ENCODE data around the gene SMG6. TPM values are rescaled to one million over a fixed set of nuclear protein-coding genes. Genes with fewer than 3 reads are reported as not detected.

SMG6 gene
- total RNA-seq, 6 donors from 2014 or later: 29.9 to 126 (median 30.5) TPM

DNA sequence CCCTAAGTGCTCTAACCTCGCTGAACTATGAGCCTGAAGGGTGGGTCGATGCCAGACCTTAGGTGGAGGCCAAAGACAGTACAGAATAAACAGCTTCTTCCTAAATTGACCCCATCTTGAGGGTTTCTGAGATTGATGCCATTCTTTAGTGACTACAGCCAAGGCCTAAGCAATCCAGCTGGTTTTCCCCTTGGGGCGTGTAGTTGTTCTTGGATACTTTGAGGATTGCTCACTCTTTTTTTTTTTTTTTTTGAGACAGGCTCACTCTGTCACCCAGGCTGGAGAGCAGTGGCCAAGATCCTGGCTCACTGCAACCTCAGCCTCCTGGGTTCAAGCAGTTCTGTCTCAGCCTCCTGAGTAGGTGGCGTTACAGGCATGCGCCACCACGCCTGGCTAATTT lies 259.8 kb downstream of the SMG6 start:
- Histone ChIP-seq H3K9me3 (no peaks in the 10 kb centered on the region), H3K4me1 (peaks cover 14 to 27% (median 23%) of the 10 kb centered on the region in 4 donors), H3K36me3 (peaks cover 2 to 25% (median 14%) of the 10 kb centered on the region in 4 donors), H3K27me3 (no peaks in the 10 kb centered on the region), H3K27ac (peak overlapping the region in 2 of 4 donors; percentile 20 to 39), H3K4me3 (no peak overlapping the region)
- 83 to 86% methylated on average over 6 of the region's 6 CpGs for WGBS, 2 donors
- ATAC-seq (ENCODE audit: low FRiP score in 2 of 2): no peak
- no peak for DNase-seq
- TF ChIP-seq, protein P1, sequence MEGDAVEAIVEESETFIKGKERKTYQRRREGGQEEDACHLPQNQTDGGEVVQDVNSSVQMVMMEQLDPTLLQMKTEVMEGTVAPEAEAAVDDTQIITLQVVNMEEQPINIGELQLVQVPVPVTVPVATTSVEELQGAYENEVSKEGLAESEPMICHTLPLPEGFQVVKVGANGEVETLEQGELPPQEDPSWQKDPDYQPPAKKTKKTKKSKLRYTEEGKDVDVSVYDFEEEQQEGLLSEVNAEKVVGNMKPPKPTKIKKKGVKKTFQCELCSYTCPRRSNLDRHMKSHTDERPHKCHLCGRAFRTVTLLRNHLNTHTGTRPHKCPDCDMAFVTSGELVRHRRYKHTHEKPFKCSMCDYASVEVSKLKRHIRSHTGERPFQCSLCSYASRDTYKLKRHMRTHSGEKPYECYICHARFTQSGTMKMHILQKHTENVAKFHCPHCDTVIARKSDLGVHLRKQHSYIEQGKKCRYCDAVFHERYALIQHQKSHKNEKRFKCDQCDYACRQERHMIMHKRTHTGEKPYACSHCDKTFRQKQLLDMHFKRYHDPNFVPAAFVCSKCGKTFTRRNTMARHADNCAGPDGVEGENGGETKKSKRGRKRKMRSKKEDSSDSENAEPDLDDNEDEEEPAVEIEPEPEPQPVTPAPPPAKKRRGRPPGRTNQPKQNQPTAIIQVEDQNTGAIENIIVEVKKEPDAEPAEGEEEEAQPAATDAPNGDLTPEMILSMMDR (IDR thresholded peaks at IDR 0.05): no peak
- no peak for TF ChIP-seq EP300 (IDR thresholded peaks at IDR 0.05)
- TF ChIP-seq POLR2A (IDR thresholded peaks at IDR 0.05): no peak
- TF ChIP-seq POLR2AphosphoS5 (IDR thresholded peaks at IDR 0.05): no peak

GRCh38 chr17:2042933-2043332 lies 260.7 kb downstream of the SMG6 start:
- Histone ChIP-seq H3K27ac (peak overlapping the region; percentile 90 to 94 (median 92)), H3K9me3 (no peaks in the 10 kb centered on the region), H3K27me3 (no peaks in the 10 kb centered on the region), H3K4me3 (peak overlapping the region in 3 of 4 donors; percentile 61 to 90 (median 89)), H3K4me1 (peaks cover 10 to 24% (median 21%) of the 10 kb centered on the region in 4 donors), H3K36me3 (peaks cover 2 to 25% (median 14%) of the 10 kb centered on the region in 4 donors)
- ATAC-seq (ENCODE audit: low FRiP score in 2 of 2): no peak
- WGBS, 2 donors: 84 to 91% methylated on average over 5 of the region's 5 CpGs
- DNase-seq: no peak
- TF ChIP-seq, protein P1 (IDR thresholded peaks at IDR 0.05): no peak
- TF ChIP-seq POLR2A (IDR thresholded peaks at IDR 0.05): no peak
- no peak for TF ChIP-seq POLR2AphosphoS5 (IDR thresholded peaks at IDR 0.05)
- no peak for TF ChIP-seq EP300 (IDR thresholded peaks at IDR 0.05)

DNA sequence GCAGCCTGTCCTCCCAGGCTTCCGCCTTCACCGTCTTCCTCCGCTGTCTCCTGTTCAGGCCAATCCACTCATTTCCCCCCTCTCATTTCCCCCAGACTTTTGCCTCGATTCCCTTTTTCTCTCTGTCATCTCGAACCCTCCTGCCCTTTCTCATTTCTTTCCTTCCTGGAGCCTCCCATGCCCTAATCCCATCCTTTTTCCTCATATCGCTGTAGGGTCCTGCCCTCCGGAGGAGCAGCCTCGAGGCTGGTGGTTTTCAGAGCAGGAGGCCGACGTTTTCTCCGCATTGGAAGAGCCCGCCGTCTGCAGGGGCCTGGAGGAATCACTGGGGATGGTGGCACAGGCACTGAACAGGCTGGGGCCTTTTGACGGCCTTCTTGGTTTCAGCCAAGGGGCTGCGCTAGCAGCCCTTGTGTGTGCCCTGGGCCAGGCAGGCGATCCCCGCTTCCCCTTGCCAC lies 261.2 kb downstream of the SMG6 start:
- peak overlapping the region; percentile 61 to 90 (median 83) for H3K4me3 ChIP-seq
- ATAC-seq (ENCODE audit: low FRiP score in 2 of 2): peak in 1 of 2 donors; percentile 1
- H3K36me3 ChIP-seq: peaks cover 2 to 29% (median 18%) of the 10 kb centered on the region in 4 donors
- peak overlapping the region; percentile 90 to 94 (median 92) for H3K27ac ChIP-seq
- 19 to 21% methylated on average over 17 of the region's 17 CpGs for WGBS, 2 donors
- TF ChIP-seq POLR2A (IDR thresholded peaks at IDR 0.05): no peak
- TF ChIP-seq EP300 (IDR thresholded peaks at IDR 0.05): no peak
- TF ChIP-seq, protein P1 (IDR thresholded peaks at IDR 0.05): no peak
- no peak for TF ChIP-seq POLR2AphosphoS5 (IDR thresholded peaks at IDR 0.05)
- peaks cover 10 to 24% (median 21%) of the 10 kb centered on the region in 4 donors for H3K4me1 ChIP-seq
- H3K9me3 ChIP-seq: no peaks in the 10 kb centered on the region
- no peak for DNase-seq
- H3K27me3 ChIP-seq: no peaks in the 10 kb centered on the region

DNA sequence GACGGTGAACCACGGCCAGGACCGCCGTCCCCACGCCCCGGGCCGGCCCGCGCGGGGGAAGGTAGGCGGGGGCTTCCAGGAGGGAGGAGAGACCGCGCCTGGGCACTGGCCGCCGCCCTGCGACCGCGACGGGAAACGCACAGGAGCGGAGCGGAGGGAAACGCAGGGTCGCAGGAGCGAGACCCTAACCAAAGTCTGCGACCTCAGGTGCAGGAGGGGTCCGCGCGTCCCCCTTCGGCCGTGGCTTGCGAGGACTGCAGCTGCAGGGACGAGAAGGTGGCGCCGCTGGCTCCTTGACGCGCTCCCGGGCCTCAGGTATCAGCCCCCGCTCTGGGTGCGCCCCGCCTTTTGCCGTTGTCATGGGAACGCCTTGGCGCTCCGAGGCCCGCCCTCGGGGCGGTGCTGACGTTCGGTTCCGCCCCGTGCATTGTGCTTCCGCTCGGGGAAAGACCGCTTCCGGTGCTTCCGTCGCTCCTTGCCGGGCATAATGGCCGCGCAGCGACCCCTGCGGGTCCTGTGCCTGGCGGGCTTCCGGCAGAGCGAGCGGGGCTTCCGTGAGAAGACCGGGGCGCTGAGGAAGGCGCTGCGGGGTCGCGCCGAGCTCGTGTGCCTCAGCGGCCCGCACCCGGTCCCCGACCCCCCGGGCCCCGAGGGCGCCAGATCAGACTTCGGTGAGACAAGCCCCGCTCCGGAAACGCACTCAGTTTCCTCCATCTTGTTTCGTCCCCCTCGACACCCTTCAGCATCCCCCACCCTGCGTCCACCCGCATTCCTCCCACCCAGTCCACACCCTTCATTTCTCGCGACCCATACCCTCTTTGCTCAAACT lies 261.8 kb downstream of the SMG6 start, which contains the start of gene OVCA2:
TSS of gene OVCA2 (plus strand) at position 462 of the 829 bp plus-strand sequence. CDS start at position 488, 26 bp downstream.
- Histone ChIP-seq H3K27ac (peak within 1 kb of the TSS; percentile 90 to 94 (median 92)), H3K4me3 (peak within 1 kb of the TSS; percentile 61 to 90 (median 83)), H3K27me3 (no peaks in the 10 kb centered on the region), H3K9me3 (no peaks in the 10 kb centered on the region), H3K36me3 (peaks cover 2 to 36% (median 24%) of the 10 kb centered on the region in 4 donors), H3K4me1 (peaks cover 10 to 24% (median 21%) of the 10 kb centered on the region in 4 donors)
- peak; percentile 96 to 98 for DNase-seq
- 0 to 1% methylated on average over 8 to 45 of the region's 93 CpGs for WGBS, 2 donors
- ATAC-seq (ENCODE audit: low FRiP score in 2 of 2): peak; percentile 96
- TF ChIP-seq, protein P1 (IDR thresholded peaks at IDR 0.05): peak; percentile 15 to 78 (median 56)
- TF ChIP-seq POLR2AphosphoS5 (IDR thresholded peaks at IDR 0.05) (peak; percentile 81 to 91), POLR2A (IDR thresholded peaks at IDR 0.05) (peak in 3 of 4 donors; percentile 24 to 81 (median 76)), EP300 (IDR thresholded peaks at IDR 0.05) (no peak)

All from upper lobe of left lung (tissue), 6 donors.